ENCODE data around the gene PROSER1. TPM values are rescaled to one million over a fixed set of nuclear protein-coding genes. Genes with fewer than 3 reads are reported as not detected.
A peak's percentile ranks its signal among the peaks of the same experiment; 100 is the strongest.

PROSER1 gene
- total RNA-seq, 1 experiment from 2014 or later, result 30.1 TPM

DNA sequence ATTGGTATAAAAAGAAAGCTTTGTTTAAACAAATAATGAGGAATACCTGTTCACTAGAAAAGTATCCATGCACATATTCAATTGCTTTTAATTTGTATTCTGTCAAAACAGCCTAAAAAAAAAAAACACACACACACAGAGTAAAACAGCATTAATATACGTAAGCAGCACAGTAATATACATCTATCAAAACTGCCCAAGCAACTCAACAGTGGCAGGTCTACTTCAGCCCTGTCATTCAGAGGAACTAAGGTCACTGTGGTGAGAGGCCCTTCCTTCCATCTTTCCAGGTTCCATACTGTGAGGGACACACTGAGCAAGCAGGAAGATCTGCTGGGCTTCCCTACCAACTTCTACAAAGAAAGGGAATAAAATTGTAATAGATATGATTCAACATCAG is 3.8 kb downstream of the PROSER1 start:
- POLR2A ChIA-PET (ENCODE audit: unreplicated experiment), result no interaction called here
- no peak for TF ChIP-seq EZH2 (IDR thresholded peaks at IDR 0.05; ENCODE audit: low read depth)
- TF ChIP-seq, protein P1, sequence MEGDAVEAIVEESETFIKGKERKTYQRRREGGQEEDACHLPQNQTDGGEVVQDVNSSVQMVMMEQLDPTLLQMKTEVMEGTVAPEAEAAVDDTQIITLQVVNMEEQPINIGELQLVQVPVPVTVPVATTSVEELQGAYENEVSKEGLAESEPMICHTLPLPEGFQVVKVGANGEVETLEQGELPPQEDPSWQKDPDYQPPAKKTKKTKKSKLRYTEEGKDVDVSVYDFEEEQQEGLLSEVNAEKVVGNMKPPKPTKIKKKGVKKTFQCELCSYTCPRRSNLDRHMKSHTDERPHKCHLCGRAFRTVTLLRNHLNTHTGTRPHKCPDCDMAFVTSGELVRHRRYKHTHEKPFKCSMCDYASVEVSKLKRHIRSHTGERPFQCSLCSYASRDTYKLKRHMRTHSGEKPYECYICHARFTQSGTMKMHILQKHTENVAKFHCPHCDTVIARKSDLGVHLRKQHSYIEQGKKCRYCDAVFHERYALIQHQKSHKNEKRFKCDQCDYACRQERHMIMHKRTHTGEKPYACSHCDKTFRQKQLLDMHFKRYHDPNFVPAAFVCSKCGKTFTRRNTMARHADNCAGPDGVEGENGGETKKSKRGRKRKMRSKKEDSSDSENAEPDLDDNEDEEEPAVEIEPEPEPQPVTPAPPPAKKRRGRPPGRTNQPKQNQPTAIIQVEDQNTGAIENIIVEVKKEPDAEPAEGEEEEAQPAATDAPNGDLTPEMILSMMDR (conservative IDR thresholded peaks at IDR 0.05), result no peak
- BruUV-seq (replicated peaks), result no TSS peak
- DNase-seq, result no peak
- Histone ChIP-seq H3K27me3 (ENCODE audit: insufficient read depth, low read depth) (no peaks in the 10 kb centered on the region), H3K4me1 (replicated peaks; ENCODE audit: insufficient read depth) (peaks cover 16% of the 10 kb centered on the region), H4K20me1 (ENCODE audit: insufficient read depth) (peaks cover 39% of the 10 kb centered on the region), H3F3A (ENCODE audit: insufficient read depth, low read depth) (0 out of 2 replicates have a peak, but pooled peaks cover 4% of the 10 kb centered on the region), H2AFZ (no peak overlapping the region), H3K4me3 (peak overlapping the region; percentile 90; the same call in 1 of the 2 replicates), H3K79me2 (ENCODE audit: low read depth) (peaks cover 91% of the 10 kb centered on the region), H3K4me2 (peak overlapping the region; percentile 96), H3K36me3 (ENCODE audit: low read depth) (peaks cover 15% of the 10 kb centered on the region; the same call in 1 of the 2 replicates), H3K9me2 (ENCODE audit: insufficient read depth) (no peaks in the 10 kb centered on the region), H3K27ac (no peak overlapping the region), H3K9me3 (ENCODE audit: insufficient read depth, low read depth) (no peaks in the 10 kb centered on the region)
- CTCF ChIA-PET, result no interaction called here
- intact Hi-C loops (cut with micrococcal nuclease; ENCODE audit: unreplicated experiment), result no loop called here

DNA sequence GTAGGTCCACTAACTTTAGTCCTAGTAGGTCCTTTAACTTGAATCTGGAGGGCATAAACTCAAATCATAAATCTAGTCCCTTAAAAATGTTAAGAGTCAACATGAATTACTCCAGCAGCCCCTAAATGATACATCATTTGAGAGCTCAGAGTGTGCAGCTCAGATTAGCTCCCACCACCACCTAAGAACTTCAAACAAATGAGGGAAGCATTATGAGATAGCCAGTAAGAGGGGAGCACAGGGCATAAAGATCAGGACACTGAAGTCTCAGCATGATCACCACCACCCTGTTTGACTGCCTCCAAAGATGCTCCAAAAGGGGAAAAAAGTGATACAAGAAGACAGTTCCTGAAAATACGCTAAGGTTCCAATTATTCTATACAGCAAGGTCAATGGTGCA is 5.7 kb downstream of the PROSER1 start:
- no peak overlapping the region for H3K4me3 ChIP-seq
- H3F3A ChIP-seq (ENCODE audit: insufficient read depth, low read depth), result peaks cover 2% of the 10 kb centered on the region; the same call in 1 of the 2 replicates
- H3K27me3 ChIP-seq (ENCODE audit: insufficient read depth, low read depth), result no peaks in the 10 kb centered on the region
- ChIA-PET CTCF (no interaction called here), POLR2A (ENCODE audit: unreplicated experiment) (no interaction called here)
- intact Hi-C loops (cut with micrococcal nuclease; ENCODE audit: unreplicated experiment), result no loop called here
- no peak overlapping the region for H3K4me2 ChIP-seq
- no peak overlapping the region for H2AFZ ChIP-seq
- peaks cover 25% of the 10 kb centered on the region; the same call in 1 of the 2 replicates for H3K36me3 ChIP-seq (ENCODE audit: low read depth)
- no peak for TF ChIP-seq EZH2 (IDR thresholded peaks at IDR 0.05; ENCODE audit: low read depth)
- TF ChIP-seq, protein P1 (conservative IDR thresholded peaks at IDR 0.05), result no peak
- H4K20me1 ChIP-seq (ENCODE audit: insufficient read depth), result peaks cover 39% of the 10 kb centered on the region
- DNase-seq, result no peak
- H3K27ac ChIP-seq, result no peak overlapping the region
- no peaks in the 10 kb centered on the region for H3K9me3 ChIP-seq (ENCODE audit: insufficient read depth, low read depth)
- no peaks in the 10 kb centered on the region for H3K9me2 ChIP-seq (ENCODE audit: insufficient read depth)
- no TSS peak for BruUV-seq (replicated peaks)
- H3K79me2 ChIP-seq (ENCODE audit: low read depth), result peaks cover 84% of the 10 kb centered on the region
- H3K4me1 ChIP-seq (replicated peaks; ENCODE audit: insufficient read depth), result peaks cover 16% of the 10 kb centered on the region

DNA sequence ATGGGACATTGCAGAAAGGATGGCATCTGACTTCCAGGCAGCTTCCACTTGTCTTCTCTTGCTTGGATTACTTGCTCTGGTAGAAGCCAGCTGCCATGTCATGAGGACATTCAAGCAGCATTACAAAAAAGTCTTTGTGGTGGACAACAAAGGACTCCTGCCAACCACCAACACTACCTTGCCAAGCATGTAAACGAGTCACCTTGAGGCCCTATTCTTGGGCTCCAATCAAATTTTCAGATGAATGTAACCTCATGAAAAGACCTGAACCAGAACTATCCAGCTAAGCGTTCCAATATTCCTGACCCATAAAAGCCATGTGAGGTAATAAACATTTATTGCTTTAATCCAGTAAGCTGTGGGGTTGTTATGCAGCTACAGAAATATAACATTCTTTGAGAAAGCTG is 12.5 kb downstream of the PROSER1 start:
- no peak overlapping the region for H2AFZ ChIP-seq
- H3K4me2 ChIP-seq, result no peak overlapping the region
- ChIA-PET POLR2A (ENCODE audit: unreplicated experiment) (no interaction called here), CTCF (no interaction called here)
- no peaks in the 10 kb centered on the region for H3K27me3 ChIP-seq (ENCODE audit: insufficient read depth, low read depth)
- peaks cover 18% of the 10 kb centered on the region for H3K79me2 ChIP-seq (ENCODE audit: low read depth)
- H3K36me3 ChIP-seq (ENCODE audit: low read depth), result peaks cover 52% of the 10 kb centered on the region
- no peak for TF ChIP-seq EZH2 (IDR thresholded peaks at IDR 0.05; ENCODE audit: low read depth)
- TF ChIP-seq, protein P1 (conservative IDR thresholded peaks at IDR 0.05), result no peak
- H3F3A ChIP-seq (ENCODE audit: insufficient read depth, low read depth), result peaks cover 24% of the 10 kb centered on the region; the same call in 1 of the 2 replicates
- intact Hi-C loops (cut with micrococcal nuclease; ENCODE audit: unreplicated experiment), result no loop called here
- H4K20me1 ChIP-seq (ENCODE audit: insufficient read depth), result peaks cover 8% of the 10 kb centered on the region
- no peak for DNase-seq
- peaks cover 27% of the 10 kb centered on the region for H3K4me1 ChIP-seq (replicated peaks; ENCODE audit: insufficient read depth)
- no peaks in the 10 kb centered on the region for H3K9me2 ChIP-seq (ENCODE audit: insufficient read depth)
- H3K4me3 ChIP-seq, result no peak overlapping the region
- H3K9me3 ChIP-seq (ENCODE audit: insufficient read depth, low read depth), result no peaks in the 10 kb centered on the region
- H3K27ac ChIP-seq, result no peak overlapping the region
- no TSS peak for BruUV-seq (replicated peaks)

Measured in PC-9 (cell line).